Endothelial cell (in vitro differentiated cells): ENCODE data around the gene PRKACB. TPM values are rescaled to one million over a fixed set of nuclear protein-coding genes. Genes with fewer than 3 reads are reported as not detected.

Experiments used
- DNase-seq: peaks from one replicate; pipeline ENCODE4 v3.0.0; 2021; ENCODE audit warnings: low spot score
- H3K27ac Mint-ChIP-seq: one replicate; pipeline ENCODE4 v1.8.0; 2021; ENCODE audit warnings: mixed read lengths, inconsistent platforms; ENCODE audit not compliant: unreplicated experiment
- H3K27me3 Mint-ChIP-seq: one replicate; pipeline ENCODE4 v1.8.0; 2021; ENCODE audit warnings: mild to moderate bottlenecking, moderate library complexity, mixed read lengths, inconsistent platforms; ENCODE audit not compliant: unreplicated experiment
- H3K36me3 Mint-ChIP-seq: one replicate; pipeline ENCODE4 v1.8.0; 2021; ENCODE audit warnings: mild to moderate bottlenecking, low read depth, mixed read lengths, inconsistent platforms; ENCODE audit not compliant: unreplicated experiment
- H3K4me1 Mint-ChIP-seq: one replicate; pipeline ENCODE4 v1.8.0; 2021; ENCODE audit warnings: mild to moderate bottlenecking, mixed read lengths, inconsistent platforms; ENCODE audit not compliant: unreplicated experiment
- H3K4me3 Mint-ChIP-seq: one replicate; pipeline ENCODE4 v1.8.0; 2021; ENCODE audit warnings: mild to moderate bottlenecking, mixed read lengths, inconsistent platforms; ENCODE audit not compliant: unreplicated experiment
- H3K9me3 Mint-ChIP-seq: one replicate; pipeline ENCODE4 v1.8.0; 2021; ENCODE audit warnings: mixed read lengths, inconsistent platforms; ENCODE audit not compliant: unreplicated experiment
- total RNA-seq: library from RNA; stranded (reverse); fragmentation: NEBNext Ultra II Directional; extraction: Animal tissue kit (Norgen Biotek cat#: 25700); gene quantifications from one replicate; pipeline ENCODE4 v1.2.1, GENCODE V29; 2021; ENCODE audit not compliant: unreplicated experiment
- TF ChIP-seq, protein P1 (sequence below): fragments of 200-600 bp; sonication (generic); IDR thresholded peaks from one replicate; pipeline ENCODE4 v1.5.0; 2021; ENCODE audit warnings: antibody characterized with exemption; ENCODE audit not compliant: unreplicated experiment

Gene PRKACB
- total RNA-seq, 1 donor from 2014 or later: 19.7 TPM

DNA sequence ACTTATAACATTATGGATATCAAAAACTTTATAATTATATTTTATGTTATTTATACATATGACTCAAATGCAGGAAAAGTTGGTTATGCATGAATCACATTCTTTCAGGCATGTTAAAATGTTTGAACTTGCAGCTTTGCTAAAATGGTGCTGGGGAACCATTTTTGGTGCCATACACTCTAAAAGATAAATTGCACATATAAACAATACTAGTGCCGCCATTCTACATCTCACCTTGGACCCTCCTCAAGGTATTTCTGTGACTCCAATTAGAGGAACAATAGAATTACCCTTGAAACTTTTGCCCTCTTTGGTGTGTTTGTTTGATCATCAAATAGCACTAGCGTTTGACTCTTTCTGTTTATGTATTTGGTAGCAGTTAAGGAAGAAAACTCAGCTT is 997 bp downstream of the PRKACB start:
- TF ChIP-seq, protein P1, sequence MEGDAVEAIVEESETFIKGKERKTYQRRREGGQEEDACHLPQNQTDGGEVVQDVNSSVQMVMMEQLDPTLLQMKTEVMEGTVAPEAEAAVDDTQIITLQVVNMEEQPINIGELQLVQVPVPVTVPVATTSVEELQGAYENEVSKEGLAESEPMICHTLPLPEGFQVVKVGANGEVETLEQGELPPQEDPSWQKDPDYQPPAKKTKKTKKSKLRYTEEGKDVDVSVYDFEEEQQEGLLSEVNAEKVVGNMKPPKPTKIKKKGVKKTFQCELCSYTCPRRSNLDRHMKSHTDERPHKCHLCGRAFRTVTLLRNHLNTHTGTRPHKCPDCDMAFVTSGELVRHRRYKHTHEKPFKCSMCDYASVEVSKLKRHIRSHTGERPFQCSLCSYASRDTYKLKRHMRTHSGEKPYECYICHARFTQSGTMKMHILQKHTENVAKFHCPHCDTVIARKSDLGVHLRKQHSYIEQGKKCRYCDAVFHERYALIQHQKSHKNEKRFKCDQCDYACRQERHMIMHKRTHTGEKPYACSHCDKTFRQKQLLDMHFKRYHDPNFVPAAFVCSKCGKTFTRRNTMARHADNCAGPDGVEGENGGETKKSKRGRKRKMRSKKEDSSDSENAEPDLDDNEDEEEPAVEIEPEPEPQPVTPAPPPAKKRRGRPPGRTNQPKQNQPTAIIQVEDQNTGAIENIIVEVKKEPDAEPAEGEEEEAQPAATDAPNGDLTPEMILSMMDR: no peak
- H3K27me3 Mint-ChIP-seq: no peaks in the 10 kb centered on the region
- no peak overlapping the region for H3K4me3 Mint-ChIP-seq
- no peaks in the 10 kb centered on the region for H3K36me3 Mint-ChIP-seq
- no peak overlapping the region for H3K27ac Mint-ChIP-seq
- H3K4me1 Mint-ChIP-seq: peaks cover 5% of the 10 kb centered on the region
- no peaks in the 10 kb centered on the region for H3K9me3 Mint-ChIP-seq
- no peak for DNase-seq

DNA sequence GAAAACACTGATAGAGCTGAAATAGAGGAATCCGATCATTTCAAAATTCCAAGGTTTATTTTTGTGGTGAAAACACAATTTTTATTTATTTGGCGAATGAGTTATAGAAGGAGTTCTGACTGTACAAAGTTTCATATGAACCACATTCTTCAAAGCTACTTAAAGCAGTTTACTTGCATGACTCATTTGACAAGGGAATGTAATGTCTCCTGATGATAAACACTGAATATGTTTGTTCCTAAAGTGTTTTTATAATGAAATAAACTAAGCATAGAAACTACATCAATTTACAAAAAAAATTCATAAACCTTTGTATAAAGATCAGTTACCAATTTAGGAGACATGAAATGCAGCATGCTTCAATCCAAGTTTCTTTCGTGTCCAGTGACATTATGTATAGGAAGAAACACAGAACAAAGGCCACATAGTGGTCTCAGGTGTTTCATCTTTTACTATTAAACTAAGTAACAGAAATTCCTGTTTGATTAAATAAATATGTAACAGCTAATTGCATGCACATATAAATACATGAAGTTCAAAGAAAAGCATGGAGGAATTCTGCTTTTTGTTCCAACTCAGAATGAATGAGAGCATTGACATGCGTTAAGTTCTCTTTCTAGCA is 2.5 kb downstream of the PRKACB start:
- Mint-ChIP-seq H3K27ac (no peak overlapping the region), H3K4me3 (no peak overlapping the region), H3K9me3 (no peaks in the 10 kb centered on the region), H3K36me3 (no peaks in the 10 kb centered on the region), H3K4me1 (peaks cover 5% of the 10 kb centered on the region), H3K27me3 (no peaks in the 10 kb centered on the region)
- DNase-seq: no peak
- TF ChIP-seq, protein P1: no peak

DNA sequence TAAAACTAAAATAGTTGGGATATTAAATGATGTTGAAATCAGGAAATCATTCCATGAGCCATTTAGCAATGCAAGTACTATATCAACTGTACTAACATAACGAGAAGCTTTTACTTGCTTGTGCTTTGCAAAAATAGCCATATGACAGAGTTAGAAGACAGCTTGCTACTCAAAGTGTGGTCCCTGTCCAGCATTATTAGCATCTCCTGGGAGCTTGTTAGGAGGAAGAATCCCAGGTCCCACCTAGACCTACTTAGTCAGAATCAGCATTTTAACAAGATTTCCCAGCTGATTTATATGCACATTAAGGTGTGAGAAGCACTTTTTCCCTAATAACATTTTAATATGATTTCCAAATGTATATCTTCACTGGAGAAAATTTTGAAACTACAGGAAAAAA is 4.7 kb downstream of the PRKACB start:
- peaks cover 5% of the 10 kb centered on the region for H3K4me1 Mint-ChIP-seq
- no peak for DNase-seq
- TF ChIP-seq, protein P1: no peak
- H3K4me3 Mint-ChIP-seq: no peak overlapping the region
- H3K36me3 Mint-ChIP-seq: no peaks in the 10 kb centered on the region
- no peaks in the 10 kb centered on the region for H3K9me3 Mint-ChIP-seq
- H3K27me3 Mint-ChIP-seq: peaks cover 1% of the 10 kb centered on the region
- H3K27ac Mint-ChIP-seq: no peak overlapping the region

DNA sequence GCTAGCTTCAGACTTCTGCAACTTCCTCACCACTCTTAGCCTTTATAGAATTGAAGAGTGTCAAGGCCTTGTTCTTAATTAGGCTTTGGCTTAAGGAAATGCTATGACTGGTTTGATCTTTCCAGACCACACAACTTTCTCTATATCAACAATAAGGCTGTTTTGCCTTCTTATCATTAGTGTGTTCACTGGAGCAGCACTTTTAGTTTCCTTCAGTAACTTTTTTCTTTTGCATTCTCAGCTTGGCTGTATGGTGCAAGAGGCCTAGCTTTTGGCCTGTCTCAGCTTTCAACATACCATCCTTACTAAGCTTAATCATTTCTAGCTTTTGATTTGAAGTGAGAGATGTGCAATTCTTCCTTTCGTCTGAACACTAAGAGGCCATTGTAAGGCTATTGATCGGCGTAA is 8.6 kb downstream of the PRKACB start:
- Mint-ChIP-seq H3K36me3 (no peaks in the 10 kb centered on the region), H3K27me3 (peaks cover 1% of the 10 kb centered on the region), H3K27ac (no peak overlapping the region), H3K4me3 (no peak overlapping the region), H3K4me1 (no peaks in the 10 kb centered on the region), H3K9me3 (no peaks in the 10 kb centered on the region)
- TF ChIP-seq, protein P1: no peak
- DNase-seq: no peak

DNA sequence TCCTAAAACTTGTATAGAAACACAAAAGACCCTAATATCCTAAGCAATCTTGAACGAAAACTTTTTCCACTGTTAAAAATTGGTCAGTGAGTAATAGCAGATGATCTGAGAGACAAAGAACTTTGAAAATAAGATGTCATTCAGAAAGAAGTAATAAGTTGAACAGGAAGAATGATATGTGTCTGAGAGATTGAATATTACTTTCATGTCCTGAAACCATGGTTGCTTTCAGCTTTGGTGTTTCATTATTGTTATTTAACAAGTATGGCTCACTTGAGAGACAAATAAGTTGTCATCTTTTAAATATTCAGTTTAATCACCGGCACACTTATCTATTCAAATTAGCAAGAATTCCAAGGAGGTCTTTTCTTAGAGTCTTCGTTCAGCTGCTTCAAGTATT is 11.4 kb downstream of the PRKACB start:
- no peaks in the 10 kb centered on the region for H3K36me3 Mint-ChIP-seq
- TF ChIP-seq, protein P1: no peak
- H3K4me3 Mint-ChIP-seq: no peak overlapping the region
- DNase-seq: no peak
- no peaks in the 10 kb centered on the region for H3K4me1 Mint-ChIP-seq
- H3K27me3 Mint-ChIP-seq: peaks cover 1% of the 10 kb centered on the region
- no peaks in the 10 kb centered on the region for H3K9me3 Mint-ChIP-seq
- H3K27ac Mint-ChIP-seq: no peak overlapping the region
